DND-41 (cell line): ENCODE results near the gene PLAAT5.

Source experiments
- ATAC-seq: fragments of 200-7000 bp; cut with Tn5 transposase; 3 replicates; pipeline ENCODE4 v1.9.1; 2021; ENCODE audit warnings: low read depth; ENCODE audit not compliant: insufficient read depth
- DNase-seq: peaks from one replicate; pipeline ENCODE4 v3.0.0-alpha.2; 2020
- H2AFZ ChIP-seq: 2 replicates; pipeline ENCODE4 v1.6.0; 2012; ENCODE audit warnings: low read depth, low read length
- H3K27ac ChIP-seq: 2 replicates; pipeline ENCODE4 v1.5.1; 2012; ENCODE audit warnings: low read length, inconsistent platforms
- H3K27me3 ChIP-seq: fragments of 200-600 bp; sonication (generic); 2 replicates; pipeline ENCODE4 v1.6.0; 2012; ENCODE audit warnings: low read length, mild to moderate bottlenecking, inconsistent platforms; ENCODE audit not compliant: insufficient read depth, poor library complexity
- H3K36me3 ChIP-seq: 2 replicates; pipeline ENCODE4 v1.5.1; 2012; ENCODE audit warnings: low read length, inconsistent platforms; ENCODE audit not compliant: insufficient read depth
- H3K4me1 ChIP-seq: 2 replicates; pipeline ENCODE4 v1.5.1; 2012; ENCODE audit warnings: mild to moderate bottlenecking, low read length; ENCODE audit not compliant: insufficient read depth
- H3K4me2 ChIP-seq: 2 replicates; pipeline ENCODE4 v1.6.0; 2012; ENCODE audit warnings: mild to moderate bottlenecking, moderate library complexity, low read length, inconsistent platforms; ENCODE audit not compliant: insufficient read depth
- H3K4me3 ChIP-seq, 2 experiments: fragments of 200-600 bp in 1 of 2; shearing (Covaris generic) in 1 of 2; 2 replicates each; pipeline ENCODE4 v1.5.1; 2012 to 2016; ENCODE audit warnings: inconsistent platforms in 2 of 2, low read length in 2 of 2, mild to moderate bottlenecking in 2 of 2, low read depth in 1 of 2, moderate library complexity in 1 of 2
- H3K79me2 ChIP-seq: 2 replicates; pipeline ENCODE4 v1.6.0; 2012; ENCODE audit warnings: low read length, inconsistent platforms; ENCODE audit not compliant: insufficient read depth
- H3K9ac ChIP-seq: 2 replicates; pipeline ENCODE4 v1.6.0; 2012; ENCODE audit warnings: low read depth, mild to moderate bottlenecking, inconsistent platforms, low read length, moderate library complexity
- H3K9me3 ChIP-seq: 2 replicates; pipeline ENCODE4 v1.5.1; 2012; ENCODE audit warnings: low read length, moderate library complexity, mild to moderate bottlenecking, inconsistent platforms; ENCODE audit not compliant: insufficient read depth, severe bottlenecking
- H4K20me1 ChIP-seq: 2 replicates; pipeline ENCODE4 v1.6.0; 2012; ENCODE audit warnings: low read length; ENCODE audit not compliant: insufficient read depth
- CTCF ChIP-seq: IDR thresholded peaks from 2 replicates; pipeline ENCODE4 v1.5.1; 2012; ENCODE audit warnings: borderline replicate concordance, low read length, moderate library complexity, mild to moderate bottlenecking; ENCODE audit not compliant: poor library complexity, severe bottlenecking; ENCODE audit errors: extremely low read depth
- EZH2 ChIP-seq: IDR thresholded peaks from 3 replicates; pipeline ENCODE4 v1.6.1; 2012; ENCODE audit warnings: borderline replicate concordance, low read depth, mild to moderate bottlenecking, moderate library complexity, low read length, inconsistent platforms; ENCODE audit not compliant: severe bottlenecking

Gene PLAAT5

GRCh38 chr11:63516109-63516508 is 25.1 kb upstream of the PLAAT5 start:
- Histone ChIP-seq H3K4me3 (no peak overlapping the region), H3K4me1 (no peaks in the 10 kb centered on the region), H3K79me2 (no peaks in the 10 kb centered on the region), H4K20me1 (no peaks in the 10 kb centered on the region), H3K9ac (no peak overlapping the region), H3K36me3 (no peaks in the 10 kb centered on the region), H2AFZ (no peak overlapping the region), H3K4me2 (no peak overlapping the region), H3K9me3 (no peaks in the 10 kb centered on the region), H3K27ac (no peak overlapping the region), H3K27me3 (no peaks in the 10 kb centered on the region)
- no peak for ATAC-seq
- DNase-seq, result no peak
- TF ChIP-seq CTCF (no peak), EZH2 (no peak)

- Histone ChIP-seq H3K4me3 (no peak overlapping the region), H3K4me2 (no peak overlapping the region), H3K27me3 (no peaks in the 10 kb centered on the region), H2AFZ (no peak overlapping the region), H3K9ac (no peak overlapping the region), H3K9me3 (no peaks in the 10 kb centered on the region), H3K36me3 (no peaks in the 10 kb centered on the region), H3K27ac (no peak overlapping the region), H3K4me1 (no peaks in the 10 kb centered on the region), H4K20me1 (no peaks in the 10 kb centered on the region), H3K79me2 (no peaks in the 10 kb centered on the region)
- no peak for DNase-seq
- no peak for ATAC-seq
- TF ChIP-seq CTCF, result no peak
- TF ChIP-seq EZH2, result no peak
These were observed 21.8 kb upstream of the PLAAT5 start for GRCh38 chr11:63512816-63513215.

- H3K27ac ChIP-seq, result no peak overlapping the region
- TF ChIP-seq CTCF (no peak), EZH2 (no peak)
- no peak overlapping the region for H3K4me3 ChIP-seq
- no peaks in the 10 kb centered on the region for H3K36me3 ChIP-seq
- H3K79me2 ChIP-seq, result no peaks in the 10 kb centered on the region
- H3K9ac ChIP-seq, result no peak overlapping the region
- no peak overlapping the region for H3K4me2 ChIP-seq
- DNase-seq (no peak), ATAC-seq (no peak)
- H4K20me1 ChIP-seq, result no peaks in the 10 kb centered on the region
- no peaks in the 10 kb centered on the region for H3K27me3 ChIP-seq
- H3K9me3 ChIP-seq, result no peaks in the 10 kb centered on the region
- no peak overlapping the region for H2AFZ ChIP-seq
- no peaks in the 10 kb centered on the region for H3K4me1 ChIP-seq
These were observed 20.2 kb upstream of the PLAAT5 start for GRCh38 chr11:63511048-63511748.
